Smooth muscle cell (in vitro differentiated cells): Measurements from ENCODE around the gene DNTT. TPM values are rescaled to one million over a fixed set of nuclear protein-coding genes. Genes with fewer than 3 reads are reported as not detected.
A peak's percentile ranks its signal among the peaks of the same experiment; 100 is the strongest.

Experiments used
- DNase-seq: peaks from one replicate; lab custom pipeline; 2025; ENCODE audit not compliant: unreplicated experiment; lab: John Stamatoyannopoulos, UW
- H2AFZ ChIP-seq: fragments of 200-600 bp; sonication (generic); 2 replicates; pipeline ENCODE4 v1.6.0; 2016; ENCODE audit warnings: antibody characterized with exemption, low read depth, mild to moderate bottlenecking
- H3F3A ChIP-seq: fragments of 200-600 bp; sonication (generic); 2 replicates; pipeline ENCODE4 v1.6.0; 2017; ENCODE audit warnings: antibody characterized with exemption, low read depth
- H3K27ac ChIP-seq: fragments of 200-600 bp; sonication (generic); 2 replicates; pipeline ENCODE4 v1.5.1; 2016; ENCODE audit warnings: low read depth, mild to moderate bottlenecking
- H3K27me3 ChIP-seq: fragments of 200-600 bp; sonication (generic); 2 replicates; pipeline ENCODE4 v1.6.1; 2016; ENCODE audit warnings: low read depth, mild to moderate bottlenecking
- H3K36me3 ChIP-seq: fragments of 200-600 bp; sonication (generic); 2 replicates; pipeline ENCODE4 v1.5.1; 2016; ENCODE audit warnings: low read depth
- H3K4me1 ChIP-seq: fragments of 200-600 bp; sonication (generic); 2 replicates; pipeline ENCODE4 v1.5.1; 2016; ENCODE audit warnings: low read depth
- H3K4me2 ChIP-seq: fragments of 200-600 bp; sonication (generic); 2 replicates; pipeline ENCODE4 v1.6.0; 2016; ENCODE audit warnings: mild to moderate bottlenecking
- H3K4me3 ChIP-seq: fragments of 200-600 bp; sonication (generic); 2 replicates; pipeline ENCODE4 v1.5.1; 2016; ENCODE audit warnings: mild to moderate bottlenecking
- H3K79me2 ChIP-seq: fragments of 200-600 bp; sonication (generic); 2 replicates; pipeline ENCODE4 v1.6.0; 2016; ENCODE audit warnings: low read depth, mild to moderate bottlenecking
- H3K9ac ChIP-seq: fragments of 200-600 bp; sonication (generic); 2 replicates; pipeline ENCODE4 v1.6.0; 2016; ENCODE audit warnings: low read depth
- H3K9me3 ChIP-seq: fragments of 200-600 bp; sonication (generic); replicated peaks from 2 replicates; pipeline ENCODE4 v1.5.1; 2016; ENCODE audit warnings: low read depth
- H4K20me1 ChIP-seq: fragments of 200-600 bp; sonication (generic); 2 replicates; pipeline ENCODE4 v1.6.0; 2016; ENCODE audit warnings: low read depth
- WGBS: methylation state at CpG from one replicate; pipeline ENCODE4 v1.1.7; 2016; ENCODE audit warnings: low lambda C conversion rate; 5-methylcytosine and 5-hydroxymethylcytosine counted together
- polyA plus RNA-seq: library from polyadenylated mRNA; unstranded; fragments of >200 nt; fragmentation: Nextera tagmentation; extraction: Ambion mirVana; gene quantifications from 2 replicates; pipeline ENCODE4 v1.2.1, GENCODE V29; 2016
- total RNA-seq: library from RNA; depleted of rRNA; stranded (reverse); fragments of >200 nt; gene quantifications from 2 replicates; pipeline ENCODE4 v1.2.3, GENCODE V29; 2014
- TF ChIP-seq, protein P1 (sequence below): fragments of 200-600 bp; sonication (generic); IDR thresholded peaks from 2 replicates; pipeline ENCODE4 v1.5.1; 2017; ENCODE audit warnings: borderline replicate concordance, mild to moderate bottlenecking, antibody characterized with exemption; ENCODE audit not compliant: insufficient read depth, poor library complexity, severe bottlenecking

The DNTT gene
- total and polyA plus RNA-seq, 2 experiments from 2014 or later = not detected

DNA sequence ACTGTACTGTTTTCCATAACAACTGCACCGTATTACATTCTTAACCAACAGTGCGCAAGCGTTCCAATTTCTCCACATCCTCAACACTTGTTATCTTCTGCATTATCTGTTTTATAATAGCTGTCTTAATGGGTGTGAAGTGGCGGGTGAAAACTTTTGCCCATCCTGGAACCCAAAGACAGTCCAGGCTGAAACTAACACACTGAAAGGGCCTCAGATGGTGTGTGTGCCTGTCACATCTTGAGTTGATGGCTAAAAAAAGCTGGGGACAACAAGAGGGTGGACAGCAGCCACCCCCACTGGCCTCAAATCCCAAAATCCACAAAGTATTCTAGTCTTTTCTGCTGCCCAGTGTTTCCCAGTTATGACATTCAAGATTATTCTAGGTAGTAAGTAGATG lies 35.1 kb downstream of the DNTT start:
- Histone ChIP-seq H3K4me2 (no peak overlapping the region), H4K20me1 (no peaks in the 10 kb centered on the region), H3K27me3 (no peaks in the 10 kb centered on the region), H3K27ac (no peak overlapping the region), H3F3A (no peaks in the 10 kb centered on the region), H3K9me3 (no peaks in the 10 kb centered on the region), H3K79me2 (no peaks in the 10 kb centered on the region), H3K36me3 (no peaks in the 10 kb centered on the region), H3K4me3 (no peak overlapping the region), H3K4me1 (peaks cover 26% of the 10 kb centered on the region), H3K9ac (no peak overlapping the region), H2AFZ (no peak overlapping the region)
- TF ChIP-seq, protein P1, sequence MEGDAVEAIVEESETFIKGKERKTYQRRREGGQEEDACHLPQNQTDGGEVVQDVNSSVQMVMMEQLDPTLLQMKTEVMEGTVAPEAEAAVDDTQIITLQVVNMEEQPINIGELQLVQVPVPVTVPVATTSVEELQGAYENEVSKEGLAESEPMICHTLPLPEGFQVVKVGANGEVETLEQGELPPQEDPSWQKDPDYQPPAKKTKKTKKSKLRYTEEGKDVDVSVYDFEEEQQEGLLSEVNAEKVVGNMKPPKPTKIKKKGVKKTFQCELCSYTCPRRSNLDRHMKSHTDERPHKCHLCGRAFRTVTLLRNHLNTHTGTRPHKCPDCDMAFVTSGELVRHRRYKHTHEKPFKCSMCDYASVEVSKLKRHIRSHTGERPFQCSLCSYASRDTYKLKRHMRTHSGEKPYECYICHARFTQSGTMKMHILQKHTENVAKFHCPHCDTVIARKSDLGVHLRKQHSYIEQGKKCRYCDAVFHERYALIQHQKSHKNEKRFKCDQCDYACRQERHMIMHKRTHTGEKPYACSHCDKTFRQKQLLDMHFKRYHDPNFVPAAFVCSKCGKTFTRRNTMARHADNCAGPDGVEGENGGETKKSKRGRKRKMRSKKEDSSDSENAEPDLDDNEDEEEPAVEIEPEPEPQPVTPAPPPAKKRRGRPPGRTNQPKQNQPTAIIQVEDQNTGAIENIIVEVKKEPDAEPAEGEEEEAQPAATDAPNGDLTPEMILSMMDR = no peak
- 99% methylated on average over 4 of the region's 4 CpGs for WGBS
- no peak for DNase-seq

DNA sequence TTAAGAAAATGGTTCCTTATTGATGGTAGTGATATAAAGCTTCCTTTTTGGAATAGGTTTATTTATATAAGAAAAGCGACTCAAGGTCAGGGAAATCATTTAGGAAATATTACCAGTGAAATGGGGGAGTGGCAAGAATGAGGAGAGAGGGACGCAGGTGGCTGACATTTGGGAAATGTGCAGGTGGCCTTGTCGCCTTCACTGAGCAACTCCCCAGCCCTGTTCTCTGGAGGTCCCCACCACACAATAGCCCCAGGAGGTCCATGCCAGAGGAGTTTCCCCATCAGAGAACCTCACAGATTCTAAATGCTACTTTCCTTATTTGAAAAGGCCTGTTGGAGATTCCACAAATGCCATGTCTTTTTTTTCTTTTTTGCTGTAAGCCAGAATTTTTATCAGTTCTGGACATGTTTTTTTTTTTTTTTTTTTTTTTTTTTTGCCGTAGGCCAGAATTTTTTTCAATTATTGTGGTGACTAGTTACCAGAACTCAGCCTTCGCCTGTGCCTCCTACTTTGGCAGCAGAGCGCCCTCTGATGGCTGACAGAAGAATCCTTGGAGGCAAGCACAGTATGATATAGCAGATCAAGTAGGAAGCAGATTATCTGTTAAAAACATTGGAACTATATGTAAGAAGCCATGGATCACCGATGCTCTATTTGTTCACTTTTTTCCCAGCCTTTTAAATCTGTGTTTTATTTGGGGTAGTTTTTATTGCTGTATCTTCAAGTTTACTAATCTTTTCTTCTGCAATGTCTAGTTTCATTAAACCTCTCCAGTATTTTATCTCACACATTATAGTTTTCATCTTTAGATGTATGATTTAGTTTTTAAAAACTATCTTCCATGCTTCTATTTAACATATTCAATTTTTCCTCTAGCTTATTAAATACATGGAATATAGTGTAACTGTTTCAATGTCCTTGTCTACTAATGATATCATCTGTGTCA lies 36.0 kb downstream of the DNTT start:
- no peak overlapping the region for H3K27ac ChIP-seq
- peaks cover 26% of the 10 kb centered on the region for H3K4me1 ChIP-seq
- no peaks in the 10 kb centered on the region for H4K20me1 ChIP-seq
- no peak overlapping the region for H2AFZ ChIP-seq
- H3K9me3 ChIP-seq = no peaks in the 10 kb centered on the region
- H3K4me2 ChIP-seq = no peak overlapping the region
- H3K4me3 ChIP-seq = no peak overlapping the region
- no peaks in the 10 kb centered on the region for H3K36me3 ChIP-seq
- TF ChIP-seq, protein P1 = peak; percentile 78
- H3K79me2 ChIP-seq = no peaks in the 10 kb centered on the region
- 42% methylated on average over 7 of the region's 7 CpGs for WGBS
- no peak for DNase-seq
- no peaks in the 10 kb centered on the region for H3K27me3 ChIP-seq
- H3F3A ChIP-seq = no peaks in the 10 kb centered on the region
- no peak overlapping the region for H3K9ac ChIP-seq

DNA sequence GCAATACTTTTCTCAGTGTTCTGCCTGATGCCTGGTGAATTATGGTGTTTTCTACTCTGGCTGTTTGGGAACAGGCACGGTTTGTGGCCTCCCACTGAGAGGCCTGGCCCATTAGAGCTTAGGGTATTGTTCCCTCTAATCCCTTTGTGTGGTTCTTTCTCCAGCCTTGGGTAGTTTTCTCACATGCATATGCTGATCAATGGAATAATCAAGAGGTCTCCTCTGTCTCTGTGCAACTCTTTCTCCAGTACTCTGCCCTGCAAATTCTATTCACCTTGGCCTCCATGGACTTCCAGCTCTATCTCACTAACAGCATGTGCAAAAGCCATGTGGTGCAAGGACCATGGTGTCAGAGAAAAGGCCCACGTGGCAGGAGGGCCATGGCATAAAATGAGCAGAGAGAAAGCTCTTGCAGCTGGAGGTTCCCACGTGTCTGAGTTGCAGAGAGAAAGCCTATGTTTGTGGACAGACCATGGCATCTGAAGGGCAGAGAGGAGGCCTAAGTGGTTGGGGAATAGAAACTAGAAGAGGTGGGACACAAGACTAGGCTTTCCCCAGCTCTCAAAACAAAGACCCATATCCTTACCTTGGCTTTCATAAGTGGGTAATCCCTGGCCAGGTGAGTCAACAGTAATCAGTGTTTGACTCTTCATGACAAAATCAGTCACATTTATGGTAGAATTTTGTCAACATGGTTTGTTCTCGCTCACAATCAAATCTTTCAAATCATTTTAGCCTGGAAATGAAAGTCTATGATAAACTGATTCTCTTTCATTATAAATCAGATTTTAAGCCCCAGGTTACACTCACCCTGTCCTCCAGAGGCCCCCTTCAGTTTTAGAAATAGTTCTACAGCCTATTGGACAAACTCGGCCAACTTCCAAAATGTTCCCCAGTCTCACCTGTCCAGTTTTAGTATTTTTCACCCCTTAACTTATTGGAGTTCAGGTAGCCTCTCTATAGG lies 37.3 kb downstream of the DNTT start:
- Histone ChIP-seq H3K4me3 (no peak overlapping the region), H3K79me2 (no peaks in the 10 kb centered on the region), H3K36me3 (no peaks in the 10 kb centered on the region), H3K27me3 (no peaks in the 10 kb centered on the region), H3F3A (no peaks in the 10 kb centered on the region), H2AFZ (no peak overlapping the region), H3K9ac (no peak overlapping the region), H3K27ac (no peak overlapping the region), H4K20me1 (no peaks in the 10 kb centered on the region), H3K4me2 (no peak overlapping the region), H3K9me3 (no peaks in the 10 kb centered on the region), H3K4me1 (peaks cover 26% of the 10 kb centered on the region)
- DNase-seq = no peak
- 65% methylated on average over 5 of the region's 5 CpGs for WGBS
- TF ChIP-seq, protein P1 = no peak
